Progenitor cell of endocrine pancreas (in vitro differentiated cells): ENCODE measurements around the gene CRYBG2. TPM values are rescaled to one million over a fixed set of nuclear protein-coding genes. Genes with fewer than 3 reads are reported as not detected.
"Not testable (repeated sequence)": the region's sequence is repeated elsewhere in the genome, so short reads cannot be mapped to it uniquely, and the experiment has no call there.

Experiments
- DNase-seq: peaks from one replicate; pipeline ENCODE4 v3.0.0; 2021; ENCODE audit warnings: low spot score; ENCODE audit not compliant: unreplicated experiment
- H3K27ac Mint-ChIP-seq: 2 replicates; pipeline ENCODE4 v1.8.0; 2021; ENCODE audit warnings: mild to moderate bottlenecking, moderate library complexity, mixed read lengths
- H3K27me3 Mint-ChIP-seq: 2 replicates; pipeline ENCODE4 v1.8.0; 2021; ENCODE audit warnings: mixed read lengths
- H3K36me3 Mint-ChIP-seq: 2 replicates; pipeline ENCODE4 v1.8.0; 2022; ENCODE audit warnings: mixed read lengths; ENCODE audit not compliant: insufficient read depth
- H3K4me1 Mint-ChIP-seq: 2 replicates; pipeline ENCODE4 v1.8.0; 2021; ENCODE audit warnings: low read depth, mixed read lengths
- H3K4me3 Mint-ChIP-seq: 2 replicates; pipeline ENCODE4 v1.8.0; 2021; ENCODE audit warnings: low read depth, mild to moderate bottlenecking, moderate library complexity, mixed read lengths
- H3K9me3 Mint-ChIP-seq: 2 replicates; pipeline ENCODE4 v1.8.0; 2021; ENCODE audit warnings: low read depth, mixed read lengths
- CTCF ChIP-seq: fragments of 200-600 bp; sonication (generic); IDR thresholded peaks from one replicate; pipeline ENCODE4 v1.5.0; 2021; ENCODE audit warnings: antibody characterized with exemption, mild to moderate bottlenecking; ENCODE audit not compliant: unreplicated experiment
- total RNA-seq: library from RNA; stranded (reverse); gene quantifications from 2 replicates; pipeline ENCODE4 v1.2.1, GENCODE V29; 2021

The CRYBG2 gene
- total RNA-seq, 1 donor from 2014 or later = 13.8 TPM

GRCh38 chr1:26395754-26396153 is 41.8 kb upstream of the CRYBG2 start:
- TF ChIP-seq CTCF = no peak
- no peaks in the 10 kb centered on the region for H3K36me3 Mint-ChIP-seq
- no peaks in the 10 kb centered on the region for H3K27me3 Mint-ChIP-seq
- peaks cover 4% of the 10 kb centered on the region for H3K4me1 Mint-ChIP-seq
- no peak overlapping the region for H3K27ac Mint-ChIP-seq
- no peaks in the 10 kb centered on the region for H3K9me3 Mint-ChIP-seq
- no peak for DNase-seq
- no peak overlapping the region for H3K4me3 Mint-ChIP-seq

GRCh38 chr1:26391450-26391849 is 37.5 kb upstream of the CRYBG2 start:
- no peak overlapping the region for H3K27ac Mint-ChIP-seq
- H3K9me3 Mint-ChIP-seq = no peaks in the 10 kb centered on the region
- no peaks in the 10 kb centered on the region for H3K36me3 Mint-ChIP-seq
- no peaks in the 10 kb centered on the region for H3K27me3 Mint-ChIP-seq
- no peak overlapping the region for H3K4me3 Mint-ChIP-seq
- peaks cover 4% of the 10 kb centered on the region for H3K4me1 Mint-ChIP-seq
- no peak for DNase-seq
- peak; percentile 57 for TF ChIP-seq CTCF

DNA sequence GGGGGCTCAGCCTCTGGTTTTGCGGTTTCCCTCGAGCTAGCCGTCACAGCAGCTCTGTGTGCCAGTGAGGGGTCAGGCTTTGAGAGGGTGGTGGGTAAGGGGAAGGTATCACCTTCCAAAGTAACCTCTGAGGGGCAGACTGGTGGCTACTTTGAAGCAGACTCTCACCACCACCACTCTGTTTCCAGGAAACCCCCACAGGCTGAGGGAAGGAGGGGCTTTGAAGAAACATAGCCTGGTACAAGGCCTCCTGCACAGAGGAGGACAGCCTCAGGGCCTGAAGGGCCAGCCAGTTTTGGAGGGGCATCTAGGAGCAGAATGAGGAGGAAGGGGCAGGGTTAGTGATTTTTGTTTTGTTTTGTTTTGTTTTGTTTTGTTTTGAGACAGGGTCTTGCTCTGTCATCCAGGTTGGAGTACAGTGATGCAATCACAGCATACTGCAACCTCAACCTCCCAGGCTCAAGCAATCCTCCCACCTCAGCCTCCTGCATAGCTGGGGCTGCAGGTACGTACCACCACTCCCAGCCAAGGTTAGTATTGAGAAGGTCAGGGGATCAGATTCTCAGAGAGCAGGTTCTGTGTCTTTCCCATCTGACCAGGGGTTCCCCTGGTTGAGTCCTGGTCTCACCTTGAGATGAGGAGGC is 35.8 kb upstream of the CRYBG2 start:
- H3K27me3 Mint-ChIP-seq = no peaks in the 10 kb centered on the region
- DNase-seq = no peak
- H3K9me3 Mint-ChIP-seq = no peaks in the 10 kb centered on the region
- H3K4me1 Mint-ChIP-seq = peaks cover 4% of the 10 kb centered on the region
- no peak for TF ChIP-seq CTCF
- no peak overlapping the region for H3K27ac Mint-ChIP-seq
- H3K4me3 Mint-ChIP-seq = no peak overlapping the region
- H3K36me3 Mint-ChIP-seq = no peaks in the 10 kb centered on the region

DNA sequence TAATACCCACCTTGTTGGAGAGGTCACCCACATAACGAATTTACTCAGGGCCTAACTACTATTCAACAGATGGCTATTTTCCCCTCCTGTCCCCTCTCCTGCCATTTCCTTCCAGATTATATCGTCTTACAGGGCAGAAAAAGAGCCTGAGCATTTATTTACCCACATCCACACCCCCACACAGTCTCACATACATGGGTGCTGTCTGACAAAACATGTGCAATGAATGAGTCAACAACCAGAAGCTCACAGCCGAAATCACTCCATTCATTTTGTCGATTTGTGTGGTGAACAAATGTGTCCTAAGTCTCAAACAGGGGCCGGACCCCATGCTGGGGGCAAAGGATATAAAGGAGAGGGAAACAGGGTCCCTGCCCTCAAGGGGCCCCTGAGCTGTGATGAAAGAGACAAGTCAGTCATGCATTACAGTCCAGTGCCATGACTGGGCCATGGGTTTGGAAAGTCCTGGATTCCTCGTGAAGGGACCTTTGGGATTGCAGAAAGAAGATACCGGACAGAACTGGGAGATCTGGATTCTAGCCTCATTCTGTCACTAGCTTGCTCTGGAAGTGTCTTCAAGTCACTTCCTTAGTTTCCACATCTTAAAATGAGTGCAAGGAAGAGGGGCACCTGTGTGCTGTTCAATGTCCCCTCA is 35.0 kb upstream of the CRYBG2 start:
- DNase-seq = no peak
- peaks cover 4% of the 10 kb centered on the region for H3K4me1 Mint-ChIP-seq
- H3K4me3 Mint-ChIP-seq = no peak overlapping the region
- H3K27ac Mint-ChIP-seq = no peak overlapping the region
- no peaks in the 10 kb centered on the region for H3K36me3 Mint-ChIP-seq
- no peak for TF ChIP-seq CTCF
- H3K27me3 Mint-ChIP-seq = no peaks in the 10 kb centered on the region
- no peaks in the 10 kb centered on the region for H3K9me3 Mint-ChIP-seq

- peaks cover 3% of the 10 kb centered on the region for H3K4me1 Mint-ChIP-seq
- TF ChIP-seq CTCF = no peak
- no peaks in the 10 kb centered on the region for H3K36me3 Mint-ChIP-seq
- H3K9me3 Mint-ChIP-seq = no peaks in the 10 kb centered on the region
- H3K27me3 Mint-ChIP-seq = no peaks in the 10 kb centered on the region
- peak overlapping the region; percentile 29 for H3K27ac Mint-ChIP-seq
- H3K4me3 Mint-ChIP-seq = no peak overlapping the region
- DNase-seq = no peak
Observed at GRCh38 chr1:26387447-26387846, 33.5 kb upstream of the CRYBG2 start.

DNA sequence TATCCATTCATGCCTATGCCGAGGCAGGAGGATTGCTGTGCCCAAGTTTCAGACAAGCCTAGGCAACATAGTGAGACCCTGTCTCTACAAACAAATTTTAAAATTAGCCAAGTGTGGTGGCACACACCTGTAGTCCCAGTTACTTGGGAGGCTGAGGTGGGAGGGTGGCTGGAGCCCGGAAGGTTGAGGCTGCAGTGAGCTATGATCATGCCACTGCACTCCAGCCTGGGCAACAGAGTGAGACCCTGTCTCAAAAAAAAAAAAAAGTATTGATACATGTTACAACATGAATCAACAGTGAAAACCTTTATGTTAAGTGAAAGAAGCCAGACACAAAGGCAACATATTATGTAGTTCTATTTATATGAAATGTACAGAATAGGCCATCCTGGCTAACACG is 31.1 kb upstream of the CRYBG2 start:
- not testable (repeated sequence) for H3K27ac Mint-ChIP-seq, H3K4me1 Mint-ChIP-seq, DNase-seq, H3K4me3 Mint-ChIP-seq, H3K36me3 Mint-ChIP-seq, H3K27me3 Mint-ChIP-seq, H3K9me3 Mint-ChIP-seq
